Parathyroid adenoma (tissue), 2 donors: ENCODE data around the gene SLC38A8.

Experiments
- H2AFZ ChIP-seq: fragments of 300-600 bp; sonication (generic); one replicate; pipeline ENCODE4 v1.7.0; 2017; ENCODE audit warnings: antibody characterized with exemption, mild to moderate bottlenecking
- H3K27ac ChIP-seq: fragments of 300-600 bp; sonication (generic); one replicate; pipeline ENCODE4 v1.7.0; 2017
- H3K27me3 ChIP-seq: fragments of 300-600 bp; sonication (generic); one replicate; pipeline ENCODE4 v1.7.0; 2017; ENCODE audit warnings: low read length; ENCODE audit not compliant: control insufficient read depth, insufficient read depth
- H3K36me3 ChIP-seq: fragments of 300-600 bp; sonication (generic); one replicate; pipeline ENCODE4 v1.7.0; 2017; ENCODE audit warnings: low read length; ENCODE audit not compliant: control insufficient read depth, insufficient read depth
- H3K4me1 ChIP-seq: fragments of 300-600 bp; sonication (generic); one replicate; pipeline ENCODE4 v1.7.0; 2017; ENCODE audit warnings: control low read depth
- H3K4me2 ChIP-seq: fragments of 300-600 bp; sonication (generic); one replicate; pipeline ENCODE4 v1.7.0; 2017; ENCODE audit warnings: low read length
- H3K4me3 ChIP-seq: fragments of 300-600 bp; sonication (generic); one replicate; pipeline ENCODE4 v1.7.0; 2017; ENCODE audit warnings: low read depth, low read length
- H3K79me2 ChIP-seq: fragments of 300-600 bp; sonication (generic); one replicate; pipeline ENCODE4 v1.7.0; 2017; ENCODE audit warnings: control low read depth
- H3K9ac ChIP-seq: fragments of 300-600 bp; sonication (generic); one replicate; pipeline ENCODE4 v1.7.0; 2017; ENCODE audit warnings: mild to moderate bottlenecking
- H3K9me3 ChIP-seq: fragments of 300-600 bp; sonication (generic); one replicate; pipeline ENCODE4 v1.7.0; 2017; ENCODE audit warnings: low read length; ENCODE audit not compliant: control insufficient read depth
- CTCF ChIP-seq: fragments of 300-600 bp; sonication (generic); IDR thresholded peaks from one replicate; pipeline ENCODE4 v1.7.0; 2017; ENCODE audit warnings: antibody characterized with exemption, mild to moderate bottlenecking
- donor health status: primary hyperparathyroidism.

Gene SLC38A8

GRCh38 chr16:83972256-83973008 is 70.2 kb downstream of the SLC38A8 start:
- Histone ChIP-seq H3K9ac (no peak overlapping the region), H3K27me3 (no peaks in the 10 kb centered on the region), H3K79me2 (no peaks in the 10 kb centered on the region), H3K4me2 (no peak overlapping the region), H3K4me3 (no peak overlapping the region), H3K36me3 (no peaks in the 10 kb centered on the region), H2AFZ (no peak overlapping the region), H3K27ac (no peak overlapping the region), H3K9me3 (no peaks in the 10 kb centered on the region), H3K4me1 (no peaks in the 10 kb centered on the region)
- TF ChIP-seq CTCF: no peak

- Histone ChIP-seq H3K9me3 (no peaks in the 10 kb centered on the region), H3K27ac (no peak overlapping the region), H3K36me3 (no peaks in the 10 kb centered on the region), H3K27me3 (no peaks in the 10 kb centered on the region), H3K79me2 (no peaks in the 10 kb centered on the region), H3K4me3 (no peak overlapping the region), H2AFZ (no peak overlapping the region), H3K4me1 (no peaks in the 10 kb centered on the region), H3K4me2 (no peak overlapping the region), H3K9ac (no peak overlapping the region)
- TF ChIP-seq CTCF: no peak
Observed at GRCh38 chr16:83971165-83972130, 71.1 kb downstream of the SLC38A8 start.

DNA sequence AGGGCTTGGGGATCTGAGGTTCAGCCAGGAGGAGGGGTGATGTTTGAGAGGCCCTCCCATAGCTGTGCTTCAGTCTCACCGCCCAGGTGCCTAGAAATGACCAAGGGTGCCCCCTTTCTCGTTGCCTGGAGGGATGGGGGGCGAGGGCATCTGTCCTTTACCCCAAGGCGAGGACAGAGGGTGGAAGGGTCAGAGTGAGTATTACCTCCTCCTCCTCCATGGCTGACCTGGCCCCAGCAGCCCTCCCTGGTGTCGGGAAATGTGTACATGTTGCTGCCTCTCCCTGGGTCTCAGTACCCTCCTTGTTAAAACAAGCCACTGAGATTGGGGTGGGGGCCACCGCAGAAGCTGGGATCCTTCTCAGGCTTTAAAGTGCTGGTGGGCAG is 72.2 kb downstream of the SLC38A8 start:
- Histone ChIP-seq H3K9ac (no peak overlapping the region), H3K27ac (no peak overlapping the region), H3K79me2 (no peaks in the 10 kb centered on the region), H3K4me1 (no peaks in the 10 kb centered on the region), H3K27me3 (no peaks in the 10 kb centered on the region), H3K4me3 (no peak overlapping the region), H3K9me3 (no peaks in the 10 kb centered on the region), H3K36me3 (no peaks in the 10 kb centered on the region), H3K4me2 (no peak overlapping the region), H2AFZ (no peak overlapping the region)
- no peak for TF ChIP-seq CTCF

- Histone ChIP-seq H3K9me3 (no peaks in the 10 kb centered on the region), H3K4me1 (no peaks in the 10 kb centered on the region), H3K4me2 (no peak overlapping the region), H2AFZ (no peak overlapping the region), H3K9ac (no peak overlapping the region), H3K27ac (no peak overlapping the region), H3K27me3 (no peaks in the 10 kb centered on the region), H3K4me3 (no peak overlapping the region), H3K36me3 (no peaks in the 10 kb centered on the region), H3K79me2 (no peaks in the 10 kb centered on the region)
- no peak for TF ChIP-seq CTCF
Observed at GRCh38 chr16:83969771-83970429, 72.7 kb downstream of the SLC38A8 start.
